Stimulated activated CD8-positive, alpha-beta memory T cell treated with anti-CD3 and anti-CD28 coated beads, Interleukin-15, amount 100 ng/mL, for 48 hours (primary cell): ENCODE data around the gene LMO1.

ENCODE experiments used
- DNase-seq, 2 donors: peaks; one replicate each; pipeline ENCODE4 v3.0.0-alpha.2; 2020; ENCODE audit warnings: low read depth in 2 of 2

Gene LMO1

DNA sequence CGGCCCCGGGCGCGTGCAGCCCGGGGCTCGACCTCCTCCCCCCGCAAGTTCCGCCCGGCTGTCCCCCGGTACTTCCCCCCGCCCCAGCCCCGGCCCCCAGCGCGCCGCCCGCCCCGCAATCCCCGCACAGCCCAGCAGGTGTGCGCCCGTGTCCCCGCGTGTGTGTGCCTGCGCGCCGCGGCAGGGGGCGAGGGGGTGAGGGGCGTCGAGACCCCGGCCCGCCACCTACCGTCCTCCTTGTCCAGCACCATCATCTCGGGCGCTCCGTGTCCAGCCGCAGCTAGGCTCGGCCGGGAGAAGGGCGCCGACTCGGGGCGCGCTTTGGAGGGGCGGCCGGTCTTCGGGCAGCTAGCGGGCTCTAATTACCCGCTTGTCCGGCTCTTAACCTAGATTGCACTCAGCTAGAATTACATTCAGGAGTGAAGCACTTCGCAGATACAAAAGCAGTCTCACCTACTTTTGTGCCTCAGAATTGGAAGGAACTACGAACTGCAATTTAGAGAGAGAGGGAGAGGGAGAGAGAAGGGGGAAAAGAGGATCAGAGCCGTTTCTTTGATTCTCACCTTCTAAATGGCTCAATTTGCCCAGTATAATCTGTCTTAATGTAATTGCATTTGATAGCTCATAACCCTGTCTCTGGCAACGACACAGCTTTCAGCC lies 439 bp downstream of the LMO1 start:
- no peak for DNase-seq

DNA sequence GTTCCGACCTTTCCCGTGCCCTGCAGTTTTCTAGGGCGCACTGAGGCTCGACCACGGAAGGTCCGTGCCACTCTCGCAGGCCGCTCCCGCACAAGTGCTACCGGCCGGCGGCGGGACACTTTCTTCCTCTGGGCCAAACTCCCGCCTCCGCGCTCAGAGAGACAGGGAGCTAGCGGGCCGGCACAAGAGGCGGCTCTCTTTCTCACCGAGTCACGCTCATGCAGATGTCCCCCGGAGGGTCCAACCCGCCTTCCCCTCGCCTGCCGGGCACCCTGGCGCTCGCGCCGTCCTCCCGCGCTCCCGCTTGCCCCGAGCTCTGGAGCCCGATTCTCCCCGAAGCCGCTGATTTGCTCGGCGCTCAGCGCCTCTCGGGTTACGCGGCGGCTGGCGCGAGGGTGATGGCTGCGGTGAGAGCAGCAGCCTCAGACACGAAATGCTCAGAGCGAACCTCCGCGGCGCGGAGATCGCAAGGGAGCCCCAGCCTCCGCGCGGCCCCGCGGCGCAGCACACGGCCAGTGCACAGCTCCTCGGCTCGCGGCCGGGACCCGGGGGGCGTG lies 1.0 kb downstream of the LMO1 start:
- DNase-seq, result no peak

DNA sequence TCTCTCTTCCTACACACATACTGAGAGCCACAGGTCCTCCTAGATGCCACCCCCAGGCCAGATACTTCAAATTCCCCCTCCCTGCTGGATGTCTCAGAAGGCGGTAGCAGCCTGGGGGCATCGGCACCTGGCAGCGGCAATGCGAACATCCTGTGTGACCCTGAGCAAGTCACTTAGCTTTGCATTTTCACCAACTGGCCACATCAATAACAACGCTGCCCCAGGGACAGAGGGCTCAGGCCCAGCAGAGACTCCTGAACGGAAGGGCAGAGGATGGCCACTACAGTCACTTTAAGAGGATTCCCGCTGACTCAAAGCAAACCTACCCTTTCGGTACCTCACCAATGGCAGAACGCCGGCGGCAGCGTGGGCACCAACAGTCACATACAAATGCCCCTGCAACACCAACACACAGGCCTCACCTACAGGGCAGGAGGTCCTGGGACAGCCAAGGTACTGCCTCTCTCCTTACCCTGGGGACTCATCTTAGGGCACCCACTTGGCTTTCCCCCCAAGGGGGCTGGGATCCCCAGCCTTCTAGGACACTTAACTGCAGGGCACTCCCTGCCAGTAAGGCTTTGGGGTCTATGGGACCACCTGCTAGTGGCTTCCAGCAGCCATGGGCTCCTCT lies 1.6 kb downstream of the LMO1 start:
- DNase-seq, result no peak

DNA sequence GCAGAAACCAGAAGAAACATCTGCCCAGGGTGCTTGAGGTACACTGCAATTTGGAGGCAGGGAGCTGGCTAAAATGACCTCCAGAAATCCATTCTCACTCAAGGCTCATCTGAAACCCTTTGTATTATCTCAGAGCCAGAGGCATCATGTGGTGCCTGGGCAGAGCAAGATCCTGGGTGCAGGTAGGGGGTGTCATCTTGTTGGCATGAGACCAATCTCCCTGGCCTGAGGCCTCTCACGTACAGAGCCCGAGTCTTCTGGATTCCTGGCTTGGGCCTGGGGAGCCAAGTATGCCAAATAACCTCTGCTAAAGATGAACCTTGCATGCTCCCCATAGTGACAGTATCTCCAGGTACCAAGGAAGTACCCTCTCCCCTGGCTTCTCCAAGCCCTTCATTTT lies 2.4 kb downstream of the LMO1 start:
- no peak for DNase-seq

DNA sequence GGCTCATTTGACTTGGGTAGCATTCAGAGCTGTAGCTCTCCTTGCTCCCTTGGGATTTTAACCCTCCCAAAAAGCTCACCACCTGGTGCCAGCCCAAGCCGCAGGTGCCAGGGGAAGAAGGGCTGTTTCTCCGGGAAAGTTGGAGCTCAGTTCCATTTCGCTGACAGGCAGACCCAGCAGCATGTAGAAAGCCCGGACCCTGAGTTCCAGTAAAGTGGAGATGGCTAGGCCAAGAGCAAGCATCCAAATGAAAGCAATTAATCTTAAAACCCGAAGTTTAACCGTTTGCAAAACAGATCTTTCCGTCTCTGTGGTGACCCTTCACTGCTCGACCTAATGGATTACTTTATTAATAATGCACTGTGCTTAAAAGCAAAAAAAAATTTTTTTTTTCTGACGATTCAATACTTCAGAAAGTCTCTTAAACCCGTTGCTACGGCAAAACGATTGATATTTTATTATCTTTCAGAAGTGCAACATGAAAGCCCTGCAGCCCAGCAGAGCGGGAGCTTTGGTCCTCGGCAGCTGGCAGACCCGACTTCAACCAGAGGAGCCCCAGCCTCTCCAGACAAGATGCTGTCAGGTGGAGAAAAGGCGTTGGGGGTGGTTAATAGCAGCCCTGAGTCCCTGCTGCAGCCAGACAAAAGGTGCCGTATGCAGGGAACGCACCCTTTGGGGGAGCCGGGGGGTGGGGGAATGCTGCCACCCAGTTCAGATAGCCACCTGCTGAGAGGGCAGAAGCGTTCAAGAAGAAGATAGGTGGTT lies 3.3 kb downstream of the LMO1 start:
- DNase-seq, result no peak

DNA sequence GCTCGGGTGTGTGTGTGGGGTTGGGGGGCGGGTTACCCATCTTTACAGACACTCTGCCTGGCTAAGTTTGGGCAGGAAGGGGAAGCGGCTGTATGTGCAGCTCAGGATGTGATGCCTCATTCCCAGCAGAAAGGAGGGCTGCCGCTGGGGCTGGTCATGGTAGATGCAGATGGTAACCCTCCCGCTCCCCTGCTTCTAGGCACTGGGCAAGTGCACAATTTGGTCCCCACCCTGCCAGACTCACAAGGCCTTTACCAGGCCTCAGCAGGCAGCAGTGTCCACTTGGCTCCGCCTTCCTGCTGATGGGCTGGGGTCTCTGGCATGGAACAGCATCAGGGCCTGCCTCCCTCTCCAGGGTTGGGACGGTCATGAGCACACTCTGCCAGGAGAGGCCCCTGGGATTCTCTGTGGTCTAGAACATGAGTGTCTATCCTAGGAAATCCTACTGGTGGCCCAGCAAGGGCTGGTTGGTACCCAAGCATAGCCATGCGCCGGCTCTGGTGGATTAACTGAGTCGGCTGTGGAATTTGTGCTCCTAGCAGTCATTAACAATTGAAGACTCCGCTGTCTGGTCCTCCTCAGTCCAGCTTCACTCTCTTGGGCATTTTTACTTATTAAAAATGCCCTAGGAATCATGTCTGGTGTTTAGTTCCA lies 4.2 kb downstream of the LMO1 start:
- DNase-seq, result no peak

DNA sequence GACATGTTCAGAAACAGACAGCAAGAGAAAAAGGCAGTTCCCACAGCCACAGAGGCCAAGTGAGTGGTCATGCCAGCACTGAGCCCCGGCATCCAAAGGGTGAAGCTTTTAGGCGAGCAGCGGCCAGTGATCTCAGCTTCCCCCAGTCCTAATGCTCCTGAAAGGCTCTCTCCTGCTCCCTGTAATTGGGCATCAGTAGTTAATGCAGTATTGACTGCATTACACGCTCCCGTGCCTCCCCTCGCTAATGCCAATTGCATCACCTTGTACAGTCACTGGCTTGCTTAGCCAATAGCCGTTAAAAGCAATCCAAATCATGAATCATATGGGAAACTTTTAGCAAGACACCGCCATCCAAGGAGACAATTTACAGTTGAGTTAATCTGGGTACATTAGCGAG lies 4.9 kb downstream of the LMO1 start:
- no peak for DNase-seq

DNA sequence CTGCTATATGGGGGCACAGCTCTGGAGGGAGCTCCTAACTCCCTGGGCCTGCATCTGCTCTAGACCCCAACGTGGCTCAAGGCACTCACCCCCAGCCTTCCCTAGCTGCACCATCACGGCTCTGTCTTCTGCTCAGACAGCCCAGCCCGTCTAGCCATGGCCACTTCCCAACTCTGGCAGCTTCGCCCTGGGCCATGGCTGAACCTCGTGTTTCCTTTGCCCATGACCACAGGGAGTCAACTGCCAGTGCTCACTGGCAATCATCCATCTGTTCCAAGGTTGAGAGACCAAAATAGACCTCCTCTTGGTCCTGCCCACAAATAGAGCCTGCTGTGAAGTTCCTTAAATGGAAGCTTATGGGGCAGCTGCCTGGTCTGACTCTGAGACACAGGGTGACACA lies 5.4 kb downstream of the LMO1 start:
- no peak for DNase-seq

DNA sequence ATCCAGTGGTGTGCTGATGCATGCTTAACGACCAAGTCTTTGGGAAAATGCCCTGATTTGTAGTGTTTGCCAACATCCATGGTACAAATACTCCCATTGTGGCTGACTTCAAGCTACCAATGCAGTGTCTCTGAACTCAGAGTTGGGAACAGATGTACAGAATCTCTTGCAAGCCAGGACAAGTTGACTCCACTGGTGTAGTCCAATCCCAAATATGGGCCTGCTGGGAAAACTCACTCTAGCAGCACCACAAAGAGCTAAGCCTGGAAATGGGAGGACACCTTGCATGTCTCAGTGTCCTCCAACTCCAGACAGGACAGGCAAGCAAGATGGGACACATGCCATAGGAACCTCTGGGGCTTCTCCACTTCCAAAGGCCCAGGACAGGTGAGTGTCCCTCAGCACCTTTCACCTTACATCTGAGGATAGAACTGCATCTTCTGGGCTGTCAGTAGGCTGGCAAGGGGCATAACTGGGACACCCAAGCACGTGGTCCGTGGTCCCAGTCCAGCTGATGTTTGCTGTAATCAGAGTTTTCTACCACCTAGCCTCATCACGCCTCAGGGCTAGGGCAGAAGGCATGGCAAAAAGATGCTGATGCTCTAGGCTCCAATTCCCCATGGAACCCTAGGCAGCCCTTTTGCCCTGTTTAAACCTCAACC lies 6.5 kb downstream of the LMO1 start:
- no peak for DNase-seq

DNA sequence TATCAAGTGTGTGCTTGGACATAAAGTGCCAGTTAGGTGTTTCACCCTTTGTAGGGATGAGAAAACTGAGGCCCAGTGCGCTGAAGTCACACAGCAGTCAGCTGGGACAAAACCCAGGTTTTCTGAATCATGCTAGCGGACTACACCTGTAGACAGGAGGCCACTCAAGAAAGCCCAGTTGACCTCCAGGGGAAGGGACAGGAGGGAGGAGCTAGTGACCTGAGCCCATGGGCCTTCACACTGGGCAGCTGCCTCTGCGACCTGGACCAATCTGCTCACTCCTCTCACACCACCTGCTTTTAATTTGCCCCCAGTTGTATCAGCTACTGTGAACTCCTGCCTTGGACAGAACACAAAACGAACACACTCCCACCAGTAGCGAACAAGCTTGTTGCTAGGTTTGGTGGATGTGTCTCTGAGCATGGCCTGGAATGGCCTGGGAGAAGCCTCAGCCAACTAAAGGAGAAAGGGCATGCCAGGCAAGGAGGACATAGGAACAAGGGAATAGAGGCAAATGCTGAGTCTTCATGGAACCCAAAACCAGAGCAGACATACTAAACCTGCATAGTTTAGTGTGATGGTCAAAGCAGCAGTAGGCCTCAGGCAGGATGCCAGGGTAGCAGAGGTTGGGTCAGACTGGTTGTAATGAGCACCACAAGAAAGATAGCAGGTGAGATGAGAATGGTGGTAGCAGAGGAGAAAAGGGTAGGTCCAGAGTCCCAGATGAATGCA lies 7.2 kb downstream of the LMO1 start:
- DNase-seq, result no peak

DNA sequence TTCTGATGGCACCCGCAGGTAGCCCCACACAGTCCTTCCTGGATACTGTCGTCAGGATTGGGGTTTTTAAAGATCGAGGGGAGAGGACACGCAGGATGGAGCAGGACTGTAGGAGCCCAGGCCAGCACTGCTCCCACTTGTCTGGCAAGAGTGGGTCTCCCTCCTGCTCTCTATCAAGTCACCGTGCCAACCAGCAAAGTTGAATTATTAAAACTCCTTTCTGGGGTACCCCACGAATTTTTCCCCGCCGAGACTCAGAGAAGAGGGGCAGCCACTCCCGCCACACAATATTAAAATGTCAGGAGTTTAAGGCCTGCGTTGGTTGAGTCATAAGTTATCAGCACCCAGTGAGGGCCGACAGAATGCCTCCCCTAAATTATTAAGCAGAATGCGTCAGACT lies 10.1 kb downstream of the LMO1 start:
- no peak for DNase-seq

DNA sequence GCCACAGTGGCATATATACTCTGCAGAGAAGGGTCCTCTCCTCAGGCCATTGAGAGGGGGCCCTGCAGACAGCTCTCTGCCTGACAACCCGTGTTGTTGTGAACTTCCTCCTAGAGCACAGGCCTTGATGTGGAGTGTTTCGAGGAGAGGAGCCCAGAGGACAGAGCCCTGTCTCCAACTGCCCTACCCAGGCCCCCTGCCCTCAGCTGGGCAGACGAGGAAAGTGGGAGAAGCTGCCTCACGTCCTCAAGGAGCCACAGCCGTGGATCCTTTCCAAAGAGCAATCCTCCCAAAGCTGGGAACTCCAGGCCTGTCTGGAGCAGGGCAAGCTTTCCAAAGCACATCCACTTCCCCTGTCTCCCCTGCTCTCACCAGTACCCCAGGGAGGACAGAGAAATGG lies 10.7 kb downstream of the LMO1 start:
- no peak for DNase-seq

DNA sequence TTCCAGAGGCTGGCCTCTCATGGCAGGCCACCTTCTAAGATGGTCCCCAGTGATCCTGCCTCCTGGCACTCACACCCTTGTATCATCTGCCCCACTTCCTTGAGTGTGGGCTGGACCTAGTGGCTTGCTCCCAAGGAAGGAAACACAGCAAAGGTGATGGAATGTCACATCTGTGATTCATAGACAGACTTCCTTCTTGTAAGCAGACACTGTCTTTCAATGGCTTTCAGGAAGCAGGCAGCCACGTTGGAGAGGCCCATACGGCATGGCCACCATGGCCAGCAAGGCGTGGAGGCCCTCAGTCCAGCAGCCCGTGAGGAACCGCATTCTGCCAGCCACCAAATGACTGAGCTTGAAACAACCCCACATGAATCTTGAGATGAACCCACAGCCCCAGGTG lies 11.3 kb downstream of the LMO1 start:
- DNase-seq, result no peak

DNA sequence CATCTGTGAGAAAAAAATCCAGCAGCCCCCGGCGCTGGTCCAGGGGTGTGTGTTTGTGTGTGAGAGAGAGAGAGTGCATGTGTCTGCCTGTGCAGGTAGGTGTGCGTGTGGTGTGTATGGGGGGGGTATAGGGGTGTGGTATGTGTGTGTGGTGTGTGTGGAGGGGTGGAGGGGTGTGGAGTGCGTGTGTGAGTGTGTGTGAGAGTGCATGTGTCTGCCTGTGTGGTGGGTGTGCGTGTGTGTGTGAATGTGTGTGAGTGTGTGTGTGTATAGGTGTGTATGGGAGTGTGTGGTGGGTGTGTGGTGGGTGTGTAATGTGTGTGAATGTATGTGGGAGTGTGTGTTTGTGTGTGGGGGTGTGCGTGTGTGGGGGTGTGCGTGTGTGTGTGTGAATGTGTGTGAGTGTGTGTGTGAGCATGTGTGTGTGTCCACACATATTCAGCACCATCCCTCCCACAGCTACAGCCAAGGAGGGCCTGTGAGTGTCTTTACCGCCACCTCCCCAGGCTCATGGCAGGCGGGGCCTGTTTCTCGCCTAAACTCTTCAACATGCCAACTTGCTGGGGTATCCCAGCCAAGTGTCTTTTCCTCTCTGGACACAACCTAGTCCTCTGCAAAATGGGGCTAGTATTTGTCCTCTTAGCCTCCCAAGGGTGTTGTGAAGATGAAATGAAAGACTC lies 11.9 kb downstream of the LMO1 start:
- no peak for DNase-seq

DNA sequence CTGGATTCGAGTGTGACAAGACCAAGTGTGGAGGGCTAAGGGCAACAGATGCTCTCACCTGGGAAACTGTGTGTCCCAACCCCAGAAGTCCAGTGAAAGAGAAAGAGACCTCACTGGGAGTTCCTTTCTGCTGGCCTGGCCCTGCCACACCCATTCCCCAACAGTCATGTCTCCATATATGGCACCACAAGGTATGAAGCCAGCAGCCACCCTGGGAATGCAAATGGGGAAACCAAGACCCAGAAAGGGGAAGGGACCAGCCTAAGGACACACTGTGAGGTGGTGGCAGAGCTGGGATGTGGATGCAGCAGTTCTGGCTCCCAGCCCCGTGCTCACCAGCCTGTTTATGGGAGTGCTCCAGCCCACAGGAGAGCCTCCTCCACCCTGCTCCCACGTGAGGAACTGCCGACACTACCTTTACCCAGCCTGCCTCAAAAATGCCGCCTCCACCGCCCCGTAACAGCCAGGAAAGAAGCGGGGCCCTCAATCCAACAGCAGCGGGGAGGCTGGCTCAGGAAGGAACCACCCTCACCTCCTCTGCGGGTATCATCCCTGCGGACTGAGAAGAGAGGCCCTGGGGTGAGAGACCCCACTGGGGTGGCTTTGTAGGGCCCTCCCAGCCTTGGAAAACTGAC lies 12.6 kb downstream of the LMO1 start:
- DNase-seq, result no peak

DNA sequence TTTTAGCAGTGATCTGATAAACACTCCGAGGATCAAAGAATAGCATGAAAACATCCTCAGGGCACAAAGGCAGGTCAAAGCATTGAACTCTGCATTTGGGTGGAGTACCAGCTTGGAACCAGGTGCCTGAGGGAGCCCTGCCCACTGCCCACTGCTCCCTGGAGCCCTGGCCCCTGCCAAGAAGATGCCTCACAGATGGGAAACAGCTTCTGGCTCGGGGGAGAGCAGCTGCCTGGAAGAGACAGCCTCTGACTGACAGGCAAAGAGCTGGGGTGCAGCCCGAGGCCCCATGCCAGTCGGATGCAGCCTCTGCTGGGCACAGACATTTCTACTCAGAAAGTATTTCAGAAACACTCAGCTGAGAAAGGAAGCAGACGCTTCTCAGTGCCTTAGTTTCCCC lies 13.2 kb downstream of the LMO1 start:
- DNase-seq, result no peak

DNA sequence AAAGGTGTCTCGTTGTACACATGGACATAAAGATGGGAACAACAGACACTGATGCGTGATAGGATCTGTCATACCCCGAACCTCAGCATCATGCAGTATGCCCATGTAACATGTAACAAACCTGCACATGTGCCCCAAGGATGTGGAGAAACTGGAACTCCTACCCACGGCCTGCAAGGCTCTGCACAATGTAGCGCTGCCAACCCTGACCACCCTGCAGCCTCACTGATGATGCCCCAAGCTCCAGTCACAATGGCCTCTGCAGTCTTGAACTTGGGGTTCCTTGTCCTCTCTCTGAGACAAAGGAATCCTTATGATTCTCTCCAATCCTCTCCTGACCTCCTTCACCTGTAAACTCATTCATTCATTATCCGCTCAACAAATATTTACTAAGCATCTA lies 14.2 kb downstream of the LMO1 start:
- no peak for DNase-seq

DNA sequence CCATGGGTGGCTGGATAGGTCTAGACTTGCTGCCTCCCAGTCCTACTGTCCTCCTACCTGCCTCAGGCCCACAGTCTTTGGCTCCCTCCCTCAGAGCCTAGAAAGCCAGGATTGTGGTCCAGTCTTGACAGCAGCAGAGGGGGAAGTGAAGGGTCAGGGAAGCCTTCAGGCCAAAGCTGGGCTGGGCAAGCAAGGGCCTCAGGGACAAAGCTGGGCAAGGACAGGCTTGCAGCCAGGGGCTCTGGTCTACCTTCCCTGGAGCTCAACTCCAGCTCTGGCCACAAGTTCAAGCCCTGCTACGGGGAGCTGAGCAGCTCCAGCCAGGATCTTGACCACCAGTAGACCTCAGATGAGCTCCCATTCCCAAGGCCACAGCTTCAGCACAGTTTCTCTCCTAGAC lies 14.9 kb downstream of the LMO1 start:
- DNase-seq, result no peak

DNA sequence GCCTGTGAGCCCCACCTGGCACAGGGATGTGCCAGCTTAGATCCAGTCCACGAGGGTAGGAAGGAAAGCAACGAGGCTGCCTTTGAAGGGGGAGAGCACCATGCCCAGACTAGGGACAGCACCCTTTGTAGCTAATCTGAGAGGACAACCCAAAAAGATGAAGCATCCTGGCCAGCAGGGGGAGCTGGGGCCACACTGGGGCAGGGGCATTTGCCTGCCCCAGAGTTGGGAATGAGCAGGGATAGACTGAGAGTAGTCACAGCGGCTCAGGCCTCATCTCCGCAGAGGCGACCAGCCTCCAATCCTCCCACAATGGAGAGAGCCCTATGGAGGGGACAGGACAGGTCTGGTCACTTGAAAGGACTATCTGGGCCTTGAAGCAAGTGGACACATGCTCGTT lies 16.4 kb downstream of the LMO1 start:
- no peak for DNase-seq

DNA sequence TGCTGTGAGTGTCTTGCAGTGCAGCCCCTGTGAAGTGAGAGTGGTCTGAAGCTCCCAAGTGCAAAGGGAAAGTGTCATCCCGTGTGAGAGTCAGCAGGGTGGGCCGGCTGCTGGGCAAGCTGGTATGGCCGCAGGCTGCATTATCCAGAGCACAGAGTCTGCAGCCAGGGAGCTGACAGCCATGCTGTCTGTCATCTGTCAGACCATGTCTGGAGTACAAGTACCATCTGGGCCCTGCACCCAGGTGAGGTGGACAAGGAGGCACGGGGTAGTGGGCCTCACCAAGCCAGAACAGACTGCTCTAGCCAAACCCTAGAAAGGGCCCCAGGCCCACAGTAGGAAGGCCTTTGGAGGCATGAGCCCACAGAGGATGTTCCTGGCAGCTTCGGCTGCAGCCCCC lies 20.2 kb downstream of the LMO1 start:
- no peak for DNase-seq
